ENCODE results near the gene CRLF3.
"Not testable (repeated sequence)": the region's sequence is repeated elsewhere in the genome, so short reads cannot be mapped to it uniquely, and the experiment has no call there.

Gene CRLF3

GRCh38 chr17:30734153-30734552, 90.3 kb downstream of the CRLF3 start:
- DNase-seq = not testable (repeated sequence)
